Measurements from ENCODE around the gene IMPA2. TPM values are rescaled to one million over a fixed set of nuclear protein-coding genes. Genes with fewer than 3 reads are reported as not detected.
"Not testable (repeated sequence)": the region's sequence is repeated elsewhere in the genome, so short reads cannot be mapped to it uniquely, and the experiment has no call there.

The IMPA2 gene
- total RNA-seq, result 10 to 100 TPM; 18.3 to 23.7 TPM

GRCh38 chr18:11981192-11981542 is at the start of gene IMPA2:
IMPA2 (plus strand) TSS chr18:11981507; CDS start chr18:11981670, 163 bp downstream.
- ATAC-seq (replicated peaks), result no peak
- Mint-ChIP-seq H3K27me3 (no peaks in the 10 kb centered on the region), H3K4me3 (peak within 1 kb of the TSS; percentile 91), H3K27ac (peak within 1 kb of the TSS; percentile 72), H3K36me3 (ENCODE audit: low read depth) (no peaks in the 10 kb centered on the region), H3K9me3 (no peaks in the 10 kb centered on the region), H3K4me1 (peaks cover 4% of the 10 kb centered on the region)

- Mint-ChIP-seq H3K27ac (no peak overlapping the region), H3K4me1 (no peaks in the 10 kb centered on the region), H3K36me3 (ENCODE audit: low read depth) (no peaks in the 10 kb centered on the region), H3K9me3 (no peaks in the 10 kb centered on the region), H3K4me3 (no peak overlapping the region), H3K27me3 (no peaks in the 10 kb centered on the region)
- ATAC-seq (replicated peaks), result no peak
Observed at GRCh38 chr18:11932393-11932792, 48.9 kb upstream of the IMPA2 start.

- Mint-ChIP-seq H3K27ac (no peak overlapping the region), H3K27me3 (no peaks in the 10 kb centered on the region), H3K4me3 (no peak overlapping the region), H3K9me3 (no peaks in the 10 kb centered on the region), H3K36me3 (ENCODE audit: low read depth) (no peaks in the 10 kb centered on the region), H3K4me1 (no peaks in the 10 kb centered on the region)
- ATAC-seq (replicated peaks), result peak; percentile 62
Observed at GRCh38 chr18:11937874-11938478, 43.3 kb upstream of the IMPA2 start.

- no peak for ATAC-seq (replicated peaks)
- H3K4me1 Mint-ChIP-seq, result no peaks in the 10 kb centered on the region
- no peak overlapping the region for H3K4me3 Mint-ChIP-seq
- no peaks in the 10 kb centered on the region for H3K9me3 Mint-ChIP-seq
- peaks cover 3% of the 10 kb centered on the region for H3K27me3 Mint-ChIP-seq
- no peaks in the 10 kb centered on the region for H3K36me3 Mint-ChIP-seq (ENCODE audit: low read depth)
- H3K27ac Mint-ChIP-seq, result no peak overlapping the region
Observed at GRCh38 chr18:11940956-11941355, 40.4 kb upstream of the IMPA2 start.

- H3K36me3 Mint-ChIP-seq (ENCODE audit: low read depth), result no peaks in the 10 kb centered on the region
- ATAC-seq (replicated peaks), result no peak
- no peaks in the 10 kb centered on the region for H3K9me3 Mint-ChIP-seq
- H3K4me1 Mint-ChIP-seq, result peaks cover 4% of the 10 kb centered on the region
- no peak overlapping the region for H3K27ac Mint-ChIP-seq
- peaks cover 3% of the 10 kb centered on the region for H3K27me3 Mint-ChIP-seq
- no peak overlapping the region for H3K4me3 Mint-ChIP-seq
Observed at GRCh38 chr18:11943551-11943950, 37.8 kb upstream of the IMPA2 start.

GRCh38 chr18:11944252-11944651 is 37.1 kb upstream of the IMPA2 start:
- H3K4me3 Mint-ChIP-seq, result no peak overlapping the region
- H3K4me1 Mint-ChIP-seq, result peaks cover 4% of the 10 kb centered on the region
- peaks cover 3% of the 10 kb centered on the region for H3K27me3 Mint-ChIP-seq
- H3K36me3 Mint-ChIP-seq (ENCODE audit: low read depth), result no peaks in the 10 kb centered on the region
- H3K9me3 Mint-ChIP-seq, result no peaks in the 10 kb centered on the region
- ATAC-seq (replicated peaks), result no peak
- H3K27ac Mint-ChIP-seq, result no peak overlapping the region

- Mint-ChIP-seq H3K27me3 (peaks cover 3% of the 10 kb centered on the region), H3K9me3 (no peaks in the 10 kb centered on the region), H3K27ac (no peak overlapping the region), H3K4me3 (no peak overlapping the region), H3K36me3 (ENCODE audit: low read depth) (no peaks in the 10 kb centered on the region), H3K4me1 (peaks cover 4% of the 10 kb centered on the region)
- no peak for ATAC-seq (replicated peaks)
Observed at GRCh38 chr18:11944786-11945185, 36.5 kb upstream of the IMPA2 start.

- H3K4me3 Mint-ChIP-seq, result peak overlapping the region; percentile 85
- not testable (repeated sequence) for H3K36me3 Mint-ChIP-seq (ENCODE audit: low read depth)
Observed at GRCh38 chr18:11945834-11946659, 35.3 kb upstream of the IMPA2 start.

GRCh38 chr18:11946756-11947155 is 34.6 kb upstream of the IMPA2 start:
- H3K27me3 Mint-ChIP-seq, result peaks cover 3% of the 10 kb centered on the region
- ATAC-seq (replicated peaks), result peak; percentile 31
- H3K36me3 Mint-ChIP-seq (ENCODE audit: low read depth), result no peaks in the 10 kb centered on the region
- H3K4me3 Mint-ChIP-seq, result peak overlapping the region; percentile 85
- peak overlapping the region; percentile 90 for H3K27ac Mint-ChIP-seq
- peaks cover 4% of the 10 kb centered on the region for H3K4me1 Mint-ChIP-seq
- no peaks in the 10 kb centered on the region for H3K9me3 Mint-ChIP-seq

More at GRCh38 chr18:11945834-11946659, 35.3 kb upstream of the IMPA2 start:
- H3K27ac Mint-ChIP-seq, result peak overlapping the region; percentile 90
- H3K9me3 Mint-ChIP-seq; H3K27me3 Mint-ChIP-seq; H3K4me1 Mint-ChIP-seq; ATAC-seq (replicated peaks): not testable (repeated sequence)

- no peaks in the 10 kb centered on the region for H3K36me3 Mint-ChIP-seq (ENCODE audit: low read depth)
- H3K4me1 Mint-ChIP-seq, result peaks cover 4% of the 10 kb centered on the region
- H3K9me3 Mint-ChIP-seq, result no peaks in the 10 kb centered on the region
- peaks cover 3% of the 10 kb centered on the region for H3K27me3 Mint-ChIP-seq
- ATAC-seq (replicated peaks), result peak; percentile 96
- peak overlapping the region; percentile 85 for H3K4me3 Mint-ChIP-seq
- peak overlapping the region; percentile 90 for H3K27ac Mint-ChIP-seq
Observed at GRCh38 chr18:11947214-11948191, 33.8 kb upstream of the IMPA2 start.

- no peak overlapping the region for H3K4me3 Mint-ChIP-seq
- H3K36me3 Mint-ChIP-seq (ENCODE audit: low read depth), result no peaks in the 10 kb centered on the region
- peaks cover 4% of the 10 kb centered on the region for H3K4me1 Mint-ChIP-seq
- ATAC-seq (replicated peaks), result no peak
- no peaks in the 10 kb centered on the region for H3K27me3 Mint-ChIP-seq
- no peaks in the 10 kb centered on the region for H3K9me3 Mint-ChIP-seq
- no peak overlapping the region for H3K27ac Mint-ChIP-seq
Observed at GRCh38 chr18:11948852-11949523, 32.3 kb upstream of the IMPA2 start.

- Mint-ChIP-seq H3K4me1 (peaks cover 4% of the 10 kb centered on the region), H3K27me3 (no peaks in the 10 kb centered on the region), H3K27ac (no peak overlapping the region), H3K4me3 (no peak overlapping the region), H3K9me3 (no peaks in the 10 kb centered on the region), H3K36me3 (ENCODE audit: low read depth) (no peaks in the 10 kb centered on the region)
- ATAC-seq (replicated peaks), result no peak
Observed at GRCh38 chr18:11950824-11951223, 30.5 kb upstream of the IMPA2 start.

- H3K4me1 Mint-ChIP-seq, result peaks cover 3% of the 10 kb centered on the region
Observed at GRCh38 chr18:11951390-11951851, 29.9 kb upstream of the IMPA2 start.

GRCh38 chr18:11953113-11953512 is 28.2 kb upstream of the IMPA2 start:
- H3K4me1 Mint-ChIP-seq, result no peaks in the 10 kb centered on the region

More at GRCh38 chr18:11951390-11951851, 29.9 kb upstream of the IMPA2 start:
- ATAC-seq (replicated peaks), result no peak
- Mint-ChIP-seq H3K4me3 (no peak overlapping the region), H3K36me3 (ENCODE audit: low read depth) (no peaks in the 10 kb centered on the region), H3K27ac (no peak overlapping the region), H3K9me3 (no peaks in the 10 kb centered on the region), H3K27me3 (no peaks in the 10 kb centered on the region)

More at GRCh38 chr18:11953113-11953512, 28.2 kb upstream of the IMPA2 start:
- H3K9me3 Mint-ChIP-seq, result peaks cover 12% of the 10 kb centered on the region
- H3K36me3 Mint-ChIP-seq (ENCODE audit: low read depth), result no peaks in the 10 kb centered on the region
- peaks cover 4% of the 10 kb centered on the region for H3K27me3 Mint-ChIP-seq
- H3K27ac Mint-ChIP-seq, result no peak overlapping the region
- ATAC-seq (replicated peaks), result peak; percentile 52
- no peak overlapping the region for H3K4me3 Mint-ChIP-seq
